ENCODE data around the gene CBLN3.
A peak's percentile ranks its signal among the peaks of the same experiment; 100 is the strongest.

CBLN3 gene

DNA sequence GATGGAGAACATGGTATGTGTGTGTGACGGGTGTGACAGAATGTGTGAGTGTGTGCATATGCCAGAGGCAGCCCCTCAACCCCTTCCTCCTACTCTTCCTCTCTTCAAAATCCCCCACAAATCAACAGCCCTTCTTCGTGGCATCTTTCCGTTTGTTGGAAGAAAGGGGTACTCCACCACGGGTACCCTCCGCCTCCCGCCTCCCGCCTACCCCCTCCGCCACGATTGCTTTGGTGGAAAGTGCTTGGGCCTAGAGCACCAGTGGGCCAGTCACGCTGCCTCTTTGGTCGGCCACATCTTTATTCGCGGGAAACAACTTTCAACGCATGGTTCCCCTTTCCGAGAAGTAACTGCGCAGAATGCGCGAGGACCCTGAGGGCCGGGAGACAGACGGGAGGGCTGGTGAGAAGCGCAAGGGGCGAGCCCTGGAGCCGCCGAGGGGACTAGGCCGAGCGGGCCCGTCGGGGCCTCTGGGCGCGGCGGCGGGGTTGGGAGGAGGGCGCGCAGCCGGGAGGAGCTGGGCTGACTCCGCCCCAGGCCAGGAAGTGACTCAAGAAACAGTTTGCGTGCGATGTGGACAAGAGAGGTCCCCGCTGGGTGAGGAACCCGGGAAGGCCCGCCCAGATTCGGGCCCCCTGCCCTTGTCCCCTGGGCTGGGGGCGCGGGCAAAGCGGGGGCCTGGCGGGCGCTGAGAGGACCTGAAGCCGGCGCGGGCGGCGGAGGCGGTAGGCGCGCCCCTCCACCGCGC lies at the start of gene CBLN3, which contains the start of gene KHNYN:
CBLN3 (minus strand) TSS at position 274 of the 748 bp plus-strand sequence. CDS start 614 bp downstream, outside the sequence.
KHNYN (plus strand) TSS at position 560 of the 748 bp plus-strand sequence. CDS start 777 bp downstream, outside the sequence.
- peak; percentile 59 for TF ChIP-seq TAF1 (IDR thresholded peaks at IDR 0.05; ENCODE audit: low read depth)
- TF ChIP-seq, protein P1, sequence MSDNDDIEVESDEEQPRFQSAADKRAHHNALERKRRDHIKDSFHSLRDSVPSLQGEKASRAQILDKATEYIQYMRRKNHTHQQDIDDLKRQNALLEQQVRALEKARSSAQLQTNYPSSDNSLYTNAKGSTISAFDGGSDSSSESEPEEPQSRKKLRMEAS (IDR thresholded peaks at IDR 0.05): peak; percentile 30; the same call in 1 of the 2 replicates
- no peak for TF ChIP-seq EGR1 (IDR thresholded peaks at IDR 0.05)
- TF ChIP-seq CREB1 (IDR thresholded peaks at IDR 0.05; ENCODE audit: low read depth): no peak
- TF ChIP-seq TEAD4 (IDR thresholded peaks at IDR 0.05): no peak
- TF ChIP-seq NFIC (IDR thresholded peaks at IDR 0.05): no peak
- TF ChIP-seq EP300 (IDR thresholded peaks at IDR 0.05; ENCODE audit: borderline replicate concordance): no peak
- TF ChIP-seq, protein P2, sequence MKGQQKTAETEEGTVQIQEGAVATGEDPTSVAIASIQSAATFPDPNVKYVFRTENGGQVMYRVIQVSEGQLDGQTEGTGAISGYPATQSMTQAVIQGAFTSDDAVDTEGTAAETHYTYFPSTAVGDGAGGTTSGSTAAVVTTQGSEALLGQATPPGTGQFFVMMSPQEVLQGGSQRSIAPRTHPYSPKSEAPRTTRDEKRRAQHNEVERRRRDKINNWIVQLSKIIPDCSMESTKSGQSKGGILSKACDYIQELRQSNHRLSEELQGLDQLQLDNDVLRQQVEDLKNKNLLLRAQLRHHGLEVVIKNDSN (IDR thresholded peaks at IDR 0.05): 0 out of 2 replicates have a peak, but pooled peaks have one; percentile 22
- TF ChIP-seq ZBTB7A (IDR thresholded peaks at IDR 0.05; ENCODE audit: low read depth): peak; percentile 38; the same call in 1 of the 2 replicates

DNA sequence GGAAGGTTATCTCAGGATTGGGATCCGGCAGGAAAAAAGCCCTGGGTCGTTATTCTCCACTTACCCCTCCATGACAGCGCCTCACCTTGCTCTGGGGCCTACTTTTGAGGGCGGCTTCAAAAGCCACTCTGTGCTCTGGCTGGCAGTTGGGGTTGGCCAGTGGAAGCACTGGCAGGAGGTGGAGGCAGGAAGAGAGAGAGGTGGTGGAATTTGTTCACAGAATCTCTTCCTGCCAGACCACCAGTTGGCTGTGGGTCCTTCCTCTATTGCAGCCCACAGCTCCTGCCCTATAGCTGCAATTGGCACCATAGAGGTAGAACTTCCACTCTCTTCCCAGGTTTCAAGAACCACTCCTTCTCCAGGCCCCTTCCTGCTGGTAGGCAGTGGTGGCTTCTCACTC lies 45.8 kb upstream of the CBLN3 start:
- TF ChIP-seq ZBTB7A (IDR thresholded peaks at IDR 0.05; ENCODE audit: low read depth) (no peak), EGR1 (IDR thresholded peaks at IDR 0.05) (no peak), TCF12 (IDR thresholded peaks at IDR 0.05; ENCODE audit: low read depth) (no peak), FOXM1 (IDR thresholded peaks at IDR 0.05; ENCODE audit: borderline replicate concordance, low read depth) (no peak), CEBPB (IDR thresholded peaks at IDR 0.05) (no peak), CREB1 (IDR thresholded peaks at IDR 0.05; ENCODE audit: low read depth) (no peak), RAD21 (IDR thresholded peaks at IDR 0.05; ENCODE audit: low read depth) (no peak), EP300 (IDR thresholded peaks at IDR 0.05; ENCODE audit: borderline replicate concordance) (no peak), YY1 (IDR thresholded peaks at IDR 0.05; ENCODE audit: low read depth) (no peak), NFIC (IDR thresholded peaks at IDR 0.05) (no peak), TEAD4 (IDR thresholded peaks at IDR 0.05) (no peak), TAF1 (IDR thresholded peaks at IDR 0.05; ENCODE audit: low read depth) (no peak)
- TF ChIP-seq, protein P1 (IDR thresholded peaks at IDR 0.05): no peak
- TF ChIP-seq, protein P2 (IDR thresholded peaks at IDR 0.05): no peak
- TF ChIP-seq, protein P3, sequence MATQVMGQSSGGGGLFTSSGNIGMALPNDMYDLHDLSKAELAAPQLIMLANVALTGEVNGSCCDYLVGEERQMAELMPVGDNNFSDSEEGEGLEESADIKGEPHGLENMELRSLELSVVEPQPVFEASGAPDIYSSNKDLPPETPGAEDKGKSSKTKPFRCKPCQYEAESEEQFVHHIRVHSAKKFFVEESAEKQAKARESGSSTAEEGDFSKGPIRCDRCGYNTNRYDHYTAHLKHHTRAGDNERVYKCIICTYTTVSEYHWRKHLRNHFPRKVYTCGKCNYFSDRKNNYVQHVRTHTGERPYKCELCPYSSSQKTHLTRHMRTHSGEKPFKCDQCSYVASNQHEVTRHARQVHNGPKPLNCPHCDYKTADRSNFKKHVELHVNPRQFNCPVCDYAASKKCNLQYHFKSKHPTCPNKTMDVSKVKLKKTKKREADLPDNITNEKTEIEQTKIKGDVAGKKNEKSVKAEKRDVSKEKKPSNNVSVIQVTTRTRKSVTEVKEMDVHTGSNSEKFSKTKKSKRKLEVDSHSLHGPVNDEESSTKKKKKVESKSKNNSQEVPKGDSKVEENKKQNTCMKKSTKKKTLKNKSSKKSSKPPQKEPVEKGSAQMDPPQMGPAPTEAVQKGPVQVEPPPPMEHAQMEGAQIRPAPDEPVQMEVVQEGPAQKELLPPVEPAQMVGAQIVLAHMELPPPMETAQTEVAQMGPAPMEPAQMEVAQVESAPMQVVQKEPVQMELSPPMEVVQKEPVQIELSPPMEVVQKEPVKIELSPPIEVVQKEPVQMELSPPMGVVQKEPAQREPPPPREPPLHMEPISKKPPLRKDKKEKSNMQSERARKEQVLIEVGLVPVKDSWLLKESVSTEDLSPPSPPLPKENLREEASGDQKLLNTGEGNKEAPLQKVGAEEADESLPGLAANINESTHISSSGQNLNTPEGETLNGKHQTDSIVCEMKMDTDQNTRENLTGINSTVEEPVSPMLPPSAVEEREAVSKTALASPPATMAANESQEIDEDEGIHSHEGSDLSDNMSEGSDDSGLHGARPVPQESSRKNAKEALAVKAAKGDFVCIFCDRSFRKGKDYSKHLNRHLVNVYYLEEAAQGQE (IDR thresholded peaks at IDR 0.05; ENCODE audit: low read depth): no peak

DNA sequence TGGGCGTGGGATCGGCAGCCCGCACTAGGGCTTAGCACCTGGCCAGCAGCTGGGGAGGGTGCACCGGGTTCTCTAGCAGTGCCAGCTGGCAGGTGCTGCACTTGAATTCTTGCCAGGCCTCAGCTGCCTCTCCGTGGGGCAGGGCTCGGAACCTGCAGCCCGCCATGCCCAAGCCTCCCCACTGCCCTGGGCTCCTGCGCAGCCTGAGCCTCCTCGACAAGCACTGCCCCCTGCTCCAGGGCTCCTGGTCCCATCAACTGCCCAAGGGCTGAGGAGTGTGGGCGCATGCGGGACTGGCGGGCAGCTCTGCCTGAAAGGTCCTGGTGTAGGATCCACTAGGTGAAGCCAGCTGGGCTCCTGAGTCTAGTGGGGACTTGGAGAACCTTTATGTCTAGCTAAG lies 43.7 kb upstream of the CBLN3 start:
- TF ChIP-seq FOXM1 (IDR thresholded peaks at IDR 0.05; ENCODE audit: borderline replicate concordance, low read depth): no peak
- TF ChIP-seq YY1 (IDR thresholded peaks at IDR 0.05; ENCODE audit: low read depth): no peak
- TF ChIP-seq NFIC (IDR thresholded peaks at IDR 0.05): no peak
- TF ChIP-seq CEBPB (IDR thresholded peaks at IDR 0.05): no peak

DNA sequence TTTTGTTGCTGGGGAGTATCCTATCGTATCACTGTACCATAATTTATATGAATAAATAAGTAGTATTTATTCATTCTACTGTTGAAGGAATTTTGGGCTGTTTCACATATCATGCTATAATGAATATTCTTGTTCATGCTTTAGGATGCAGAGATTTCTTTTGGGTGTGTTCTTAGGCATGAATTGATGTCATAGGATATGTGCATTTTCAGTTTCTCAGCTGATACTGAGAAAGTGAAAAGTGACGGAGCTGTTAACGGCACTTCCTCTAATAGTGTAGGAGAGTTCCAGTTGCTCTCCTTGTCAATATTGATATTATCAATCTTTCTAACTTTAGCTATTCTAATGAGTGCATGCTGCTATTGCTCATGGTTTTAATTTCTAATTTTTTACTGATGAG lies 36.3 kb upstream of the CBLN3 start:
- TF ChIP-seq, protein P1 (IDR thresholded peaks at IDR 0.05): no peak
- no peak for TF ChIP-seq NFIC (IDR thresholded peaks at IDR 0.05)
- no peak for TF ChIP-seq TCF12 (IDR thresholded peaks at IDR 0.05; ENCODE audit: low read depth)
- no peak for TF ChIP-seq ZBTB7A (IDR thresholded peaks at IDR 0.05; ENCODE audit: low read depth)
- no peak for TF ChIP-seq YY1 (IDR thresholded peaks at IDR 0.05; ENCODE audit: low read depth)
- TF ChIP-seq CEBPB (IDR thresholded peaks at IDR 0.05): no peak
- TF ChIP-seq, protein P3 (IDR thresholded peaks at IDR 0.05; ENCODE audit: low read depth): no peak
- TF ChIP-seq RAD21 (IDR thresholded peaks at IDR 0.05; ENCODE audit: low read depth): no peak
- no peak for TF ChIP-seq TEAD4 (IDR thresholded peaks at IDR 0.05)
- no peak for TF ChIP-seq EGR1 (IDR thresholded peaks at IDR 0.05)
- TF ChIP-seq CREB1 (IDR thresholded peaks at IDR 0.05; ENCODE audit: low read depth): no peak

DNA sequence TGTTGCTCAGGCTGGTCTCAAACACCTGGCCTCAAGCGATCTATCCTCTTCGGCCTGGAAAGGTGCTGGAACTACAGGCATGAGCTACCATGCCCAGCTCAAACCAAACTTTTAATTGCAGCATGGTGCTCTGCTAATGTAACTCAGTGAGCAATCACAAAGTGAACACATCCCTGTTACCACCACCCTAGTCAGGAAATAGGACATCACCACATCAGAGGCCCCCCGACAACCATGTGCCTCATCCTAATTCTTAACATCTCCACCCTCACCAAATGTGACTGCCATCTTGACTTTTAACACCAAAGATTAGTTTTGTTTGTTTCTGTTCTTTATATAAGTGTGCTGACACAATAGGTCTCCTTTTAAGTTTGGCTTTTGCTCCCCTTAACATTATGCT lies 35.9 kb upstream of the CBLN3 start:
- no peak for TF ChIP-seq RAD21 (IDR thresholded peaks at IDR 0.05; ENCODE audit: low read depth)
- no peak for TF ChIP-seq TAF1 (IDR thresholded peaks at IDR 0.05; ENCODE audit: low read depth)
- TF ChIP-seq FOXM1 (IDR thresholded peaks at IDR 0.05; ENCODE audit: borderline replicate concordance, low read depth): no peak
- no peak for TF ChIP-seq ZBTB7A (IDR thresholded peaks at IDR 0.05; ENCODE audit: low read depth)
- TF ChIP-seq CEBPB (IDR thresholded peaks at IDR 0.05): no peak
- TF ChIP-seq TEAD4 (IDR thresholded peaks at IDR 0.05): no peak
- TF ChIP-seq, protein P3 (IDR thresholded peaks at IDR 0.05; ENCODE audit: low read depth): no peak
- TF ChIP-seq, protein P2 (IDR thresholded peaks at IDR 0.05): no peak
- no peak for TF ChIP-seq TCF12 (IDR thresholded peaks at IDR 0.05; ENCODE audit: low read depth)
- TF ChIP-seq YY1 (IDR thresholded peaks at IDR 0.05; ENCODE audit: low read depth): no peak
- no peak for TF ChIP-seq EGR1 (IDR thresholded peaks at IDR 0.05)
- TF ChIP-seq NFIC (IDR thresholded peaks at IDR 0.05): no peak
- TF ChIP-seq, protein P1 (IDR thresholded peaks at IDR 0.05): no peak
- TF ChIP-seq CREB1 (IDR thresholded peaks at IDR 0.05; ENCODE audit: low read depth): no peak
- TF ChIP-seq EP300 (IDR thresholded peaks at IDR 0.05; ENCODE audit: borderline replicate concordance): no peak
